Fibroblast of the aortic adventitia (primary cell): ENCODE results near the gene PPIAL4G. TPM values are rescaled to one million over a fixed set of nuclear protein-coding genes. Genes with fewer than 3 reads are reported as not detected.
"Not testable (repeated sequence)": the region's sequence is repeated elsewhere in the genome, so short reads cannot be mapped to it uniquely, and the experiment has no call there.

Source experiments
- DNase-seq: peaks from one replicate; pipeline ENCODE4 v3.0.0-alpha.2; 2010; ENCODE audit warnings: low read depth
- H3K4me3 ChIP-seq: 2 replicates; pipeline ENCODE4 v1.5.1; 2011; ENCODE audit warnings: low read depth, mild to moderate bottlenecking, control low read depth, low read length, moderate library complexity
- CTCF ChIP-seq: IDR thresholded peaks from 2 replicates; pipeline ENCODE4 v1.5.1; 2011; ENCODE audit warnings: mild to moderate bottlenecking, low read length, control low read depth, inconsistent platforms; ENCODE audit not compliant: insufficient read depth
- small RNA-seq: library from RNA; depleted of rRNA; stranded (forward); fragments of <200 nt; gene quantifications from one replicate; pipeline ENCODE3, GENCODE V24; 2012
- total RNA-seq: library from RNA; depleted of rRNA; stranded (reverse); fragments of >200 nt; gene quantifications from 2 replicates; pipeline ENCODE4 v1.2.3, GENCODE V29; 2012; ENCODE audit warnings: low replicate concordance

PPIAL4G gene
- total RNA-seq, 1 donor: not detected

- H3K4me3 ChIP-seq: no peak overlapping the region
- DNase-seq: no peak
- no peak for TF ChIP-seq CTCF
These were observed 47.7 kb downstream of the PPIAL4G start for GRCh38 chr1:148435406-148435805.

GRCh38 chr1:148434832-148435231 is 48.3 kb downstream of the PPIAL4G start:
- no peak for TF ChIP-seq CTCF

GRCh38 chr1:148432916-148433317 is 50.2 kb downstream of the PPIAL4G start:
- peak; percentile 41 for DNase-seq

More at GRCh38 chr1:148434832-148435231, 48.3 kb downstream of the PPIAL4G start:
- DNase-seq: no peak
- H3K4me3 ChIP-seq: no peak overlapping the region

More at GRCh38 chr1:148432916-148433317, 50.2 kb downstream of the PPIAL4G start:
- H3K4me3 ChIP-seq: not testable (repeated sequence)

Small RNA genes within 50 kb of the gene (small RNA-seq; reads per million reads assigned to genes)
- gene RF00003: 26.6 reads per million, percentile 96 among the genes with 10 or more reads in this experiment

Other genes starting within 250 kb of the PPIAL4G start
- 12.4 and 24.4 TPM in 2 replicates for gene NBPF14, start 112.7 kb upstream of the PPIAL4G start, total RNA-seq